ENCODE results near the gene CNN3.
A peak's percentile ranks its signal among the peaks of the same experiment; 100 is the strongest.
"Not testable (repeated sequence)": the region's sequence is repeated elsewhere in the genome, so short reads cannot be mapped to it uniquely, and the experiment has no call there.

The CNN3 gene

DNA sequence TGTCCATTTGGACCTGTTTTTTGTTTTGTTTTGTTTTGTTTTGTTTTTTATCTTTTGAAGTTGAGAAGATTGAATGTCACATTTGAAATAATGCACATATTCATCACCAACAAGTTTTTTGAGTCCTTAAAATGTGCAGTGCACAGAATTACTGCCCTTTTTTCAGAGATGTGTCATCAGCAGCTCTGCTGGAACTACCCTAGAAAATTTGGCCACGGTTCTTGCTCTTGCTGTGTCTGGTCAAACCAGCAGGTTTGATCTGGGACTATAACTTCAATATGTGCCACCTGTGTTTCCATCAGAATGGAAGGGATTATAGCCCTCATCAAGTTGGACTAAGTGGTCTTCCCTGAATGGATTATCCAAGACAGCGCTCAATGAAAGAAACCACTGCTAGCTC, 24.1 kb upstream of the CNN3 start:
- peak; percentile 14 for DNase-seq (ENCODE audit: low read depth)
- TF ChIP-seq, protein P1, sequence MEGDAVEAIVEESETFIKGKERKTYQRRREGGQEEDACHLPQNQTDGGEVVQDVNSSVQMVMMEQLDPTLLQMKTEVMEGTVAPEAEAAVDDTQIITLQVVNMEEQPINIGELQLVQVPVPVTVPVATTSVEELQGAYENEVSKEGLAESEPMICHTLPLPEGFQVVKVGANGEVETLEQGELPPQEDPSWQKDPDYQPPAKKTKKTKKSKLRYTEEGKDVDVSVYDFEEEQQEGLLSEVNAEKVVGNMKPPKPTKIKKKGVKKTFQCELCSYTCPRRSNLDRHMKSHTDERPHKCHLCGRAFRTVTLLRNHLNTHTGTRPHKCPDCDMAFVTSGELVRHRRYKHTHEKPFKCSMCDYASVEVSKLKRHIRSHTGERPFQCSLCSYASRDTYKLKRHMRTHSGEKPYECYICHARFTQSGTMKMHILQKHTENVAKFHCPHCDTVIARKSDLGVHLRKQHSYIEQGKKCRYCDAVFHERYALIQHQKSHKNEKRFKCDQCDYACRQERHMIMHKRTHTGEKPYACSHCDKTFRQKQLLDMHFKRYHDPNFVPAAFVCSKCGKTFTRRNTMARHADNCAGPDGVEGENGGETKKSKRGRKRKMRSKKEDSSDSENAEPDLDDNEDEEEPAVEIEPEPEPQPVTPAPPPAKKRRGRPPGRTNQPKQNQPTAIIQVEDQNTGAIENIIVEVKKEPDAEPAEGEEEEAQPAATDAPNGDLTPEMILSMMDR (IDR thresholded peaks at IDR 0.05; ENCODE audit: insufficient read depth, low read depth, low read length, missing control alignments) = no peak
- no peak overlapping the region for H3K4me3 ChIP-seq (ENCODE audit: low read length)

DNA sequence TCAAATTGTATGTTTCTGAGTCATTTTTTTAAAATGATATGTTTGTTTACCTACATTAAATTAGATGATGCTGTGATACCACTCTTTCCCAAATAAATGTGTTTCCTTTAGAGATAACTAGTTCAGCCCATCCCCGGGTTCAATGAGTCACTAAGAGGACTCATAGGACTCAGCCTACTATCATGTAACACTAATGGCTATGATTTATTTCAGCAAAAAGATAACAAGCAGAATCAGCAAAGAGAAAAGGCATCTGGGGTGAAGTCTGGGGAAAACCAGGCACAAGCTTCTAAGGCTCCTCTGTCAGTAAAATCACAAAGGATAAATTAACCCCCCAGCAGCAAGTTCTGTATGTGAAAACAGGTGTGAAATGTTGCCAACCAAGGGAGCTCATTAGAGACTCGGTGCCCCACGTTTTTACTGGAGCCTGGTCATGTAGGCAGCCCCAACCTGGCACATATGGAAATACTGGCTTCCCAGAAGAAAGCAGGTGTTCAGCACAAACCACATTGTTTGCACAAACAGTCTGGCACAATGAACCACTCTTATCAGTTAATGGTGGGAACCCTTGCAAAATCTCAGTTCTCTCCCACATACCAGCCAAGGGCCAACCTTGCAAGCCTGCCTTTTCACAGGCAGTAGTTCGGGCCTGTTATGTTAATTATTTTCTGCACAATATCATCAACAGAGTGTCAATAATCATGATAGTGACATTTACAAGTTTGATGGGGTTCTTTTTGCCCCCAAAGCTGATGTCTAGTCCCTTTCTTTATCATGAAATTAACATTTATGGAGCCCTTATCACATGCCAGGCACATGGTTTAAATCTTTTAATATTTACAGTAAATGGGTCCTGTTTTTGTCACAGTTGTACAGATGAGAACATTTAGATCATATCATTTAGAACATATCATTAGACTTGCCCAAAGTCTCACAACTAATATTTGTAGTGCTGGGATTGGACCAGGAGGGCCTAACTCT, 23.1 kb upstream of the CNN3 start:
- DNase-seq (ENCODE audit: low read depth) = peak; percentile 43
- TF ChIP-seq, protein P1 (IDR thresholded peaks at IDR 0.05; ENCODE audit: insufficient read depth, low read depth, low read length, missing control alignments) = no peak
- no peak overlapping the region for H3K4me3 ChIP-seq (ENCODE audit: low read length)

DNA sequence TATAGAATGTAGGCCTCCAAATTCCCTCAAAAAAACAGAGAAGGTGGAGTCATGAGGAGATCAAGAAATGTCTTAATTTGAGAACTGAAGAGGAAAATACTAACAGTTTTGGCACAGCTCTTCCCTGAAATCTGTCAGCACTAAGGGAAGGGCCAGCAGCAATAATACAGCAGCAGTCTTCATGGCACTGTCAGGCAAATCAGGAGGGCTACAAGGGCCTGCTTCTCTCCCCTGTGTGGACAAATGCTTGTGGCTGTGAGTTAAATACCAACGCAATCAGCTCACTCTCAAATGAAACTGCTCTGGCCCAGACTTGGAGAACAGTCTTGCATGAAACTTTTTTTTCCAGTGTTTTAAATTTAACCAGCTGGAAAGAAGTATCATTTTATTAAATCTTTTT, 20.5 kb upstream of the CNN3 start:
- DNase-seq (ENCODE audit: low read depth) = no peak

DNA sequence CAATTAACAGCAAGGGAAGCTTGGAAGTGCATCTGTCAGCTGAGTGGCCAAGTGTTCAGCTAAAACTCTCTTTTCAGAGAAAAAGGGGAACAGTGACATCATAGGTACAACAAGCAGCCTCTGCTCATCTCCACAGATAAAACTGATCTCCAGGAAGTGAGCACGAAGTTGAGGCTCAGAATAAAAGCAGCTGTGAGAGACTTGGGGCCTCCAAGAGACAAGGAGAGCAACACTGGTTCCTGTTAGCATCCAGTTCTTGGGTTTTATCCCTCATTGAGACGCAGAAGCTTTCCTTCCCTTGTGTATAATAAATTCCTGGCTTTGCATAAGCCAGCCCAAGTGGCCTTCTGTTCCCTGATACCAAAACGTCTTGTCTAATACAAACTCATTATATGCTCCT, 20.0 kb upstream of the CNN3 start:
- no peak overlapping the region for H3K4me3 ChIP-seq (ENCODE audit: low read length)
- no peak for DNase-seq (ENCODE audit: low read depth)
- TF ChIP-seq, protein P1 (IDR thresholded peaks at IDR 0.05; ENCODE audit: insufficient read depth, low read depth, low read length, missing control alignments) = no peak

More for the DNA sequence above, 20.5 kb upstream of the CNN3 start:
- H3K4me3 ChIP-seq (ENCODE audit: low read length) = no peak overlapping the region
- TF ChIP-seq, protein P1 (IDR thresholded peaks at IDR 0.05; ENCODE audit: insufficient read depth, low read depth, low read length, missing control alignments) = no peak

DNA sequence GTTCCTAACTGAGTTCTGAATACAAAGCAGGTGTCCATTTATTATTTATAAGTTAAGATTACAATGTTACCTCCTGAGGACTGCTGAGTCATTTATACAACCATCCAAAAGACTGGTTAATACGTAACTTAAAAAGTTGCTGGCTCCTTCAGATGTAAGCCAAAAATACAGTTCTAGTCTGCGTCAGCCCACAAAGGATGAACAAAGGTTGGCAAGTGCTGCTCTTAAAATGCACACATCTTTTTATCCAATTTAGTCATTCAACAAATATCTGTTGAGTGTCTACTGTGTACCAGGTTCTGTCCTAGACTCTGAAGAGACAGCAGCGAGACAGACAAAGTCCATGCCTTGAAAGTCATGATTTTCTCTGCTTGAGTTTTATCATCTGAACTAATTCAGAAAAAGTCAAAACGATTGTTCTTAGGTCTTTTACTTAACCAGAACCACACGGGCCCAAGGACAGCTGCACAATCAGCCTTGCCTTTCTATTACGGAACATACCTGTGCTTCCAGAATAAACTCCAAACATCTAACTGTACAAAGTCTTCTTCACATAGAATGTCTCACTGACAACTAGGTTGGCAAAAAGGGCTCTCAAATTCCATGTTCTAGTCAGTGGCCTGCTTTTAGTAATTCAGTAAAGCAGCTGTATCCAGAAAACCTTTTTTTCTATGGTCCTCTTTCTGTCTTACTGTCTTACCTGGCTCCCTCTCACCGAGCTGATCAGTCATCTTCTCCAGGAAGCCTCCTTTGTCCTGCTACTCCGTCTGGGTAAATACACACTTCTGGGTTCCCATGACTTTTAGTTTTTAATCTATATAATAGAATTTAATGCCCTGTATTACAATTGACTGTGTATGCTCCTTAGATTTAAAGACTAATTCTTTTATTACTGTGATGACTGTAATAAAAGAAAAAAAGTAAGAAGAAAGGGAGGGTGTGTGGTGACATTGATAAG, 15.5 kb upstream of the CNN3 start:
- TF ChIP-seq, protein P1 (IDR thresholded peaks at IDR 0.05; ENCODE audit: insufficient read depth, low read depth, low read length, missing control alignments) = no peak
- no peak for DNase-seq (ENCODE audit: low read depth)
- H3K4me3 ChIP-seq (ENCODE audit: low read length) = no peak overlapping the region

DNA sequence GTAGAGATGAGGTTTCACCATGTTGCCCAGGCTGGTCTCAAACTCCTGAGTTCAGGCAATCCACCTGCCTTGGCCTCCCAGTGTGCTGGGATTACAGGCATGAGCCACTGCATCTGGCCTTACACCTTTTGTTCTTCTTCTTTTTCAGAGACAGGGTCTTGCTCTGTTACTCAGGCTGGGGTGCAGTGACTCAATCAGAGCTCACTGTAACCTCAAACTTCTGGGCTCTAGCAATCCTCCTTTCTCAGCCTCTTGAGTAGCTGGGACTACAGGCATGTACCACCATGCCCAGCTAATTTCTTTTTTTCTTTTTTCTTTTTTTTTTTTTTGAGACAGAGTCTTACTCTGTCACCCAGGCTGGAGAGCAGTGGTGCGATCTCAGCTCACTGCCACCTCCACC, 14.6 kb upstream of the CNN3 start:
- DNase-seq (ENCODE audit: low read depth); H3K4me3 ChIP-seq (ENCODE audit: low read length): not testable (repeated sequence)

DNA sequence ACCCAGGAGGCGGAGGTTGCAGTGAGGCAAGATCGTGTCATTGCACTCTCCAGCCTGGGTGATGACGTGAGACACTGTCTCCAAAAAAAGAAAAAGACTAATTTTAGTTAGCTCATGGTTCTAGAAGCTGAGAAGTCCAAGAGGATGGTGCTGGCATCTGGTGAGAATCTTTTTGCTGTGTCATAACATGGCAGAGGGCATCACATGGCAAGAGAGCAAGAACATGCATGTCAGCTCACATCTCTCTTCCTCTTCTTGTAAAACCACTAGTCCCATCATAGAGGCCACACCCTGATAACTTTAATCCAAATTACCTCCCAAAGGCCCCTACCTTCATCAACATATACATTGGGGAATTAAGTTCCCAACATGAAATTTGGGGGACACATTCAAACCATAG, 13.8 kb upstream of the CNN3 start:
- DNase-seq (ENCODE audit: low read depth) = peak; percentile 41
- TF ChIP-seq, protein P1 (IDR thresholded peaks at IDR 0.05; ENCODE audit: insufficient read depth, low read depth, low read length, missing control alignments) = no peak
- no peak overlapping the region for H3K4me3 ChIP-seq (ENCODE audit: low read length)

All from epithelial cell of esophagus (primary cell).